Neutrophil (primary cell): Measurements from ENCODE around the gene SERPINF2.
"Not testable (repeated sequence)": the region's sequence is repeated elsewhere in the genome, so short reads cannot be mapped to it uniquely, and the experiment has no call there.

ENCODE experiments used
- H3K27ac ChIP-seq: fragments of 200-600 bp; sonication (generic); 2 replicates; pipeline ENCODE4 v1.5.1; 2016; ENCODE audit warnings: mild to moderate bottlenecking, moderate library complexity
- H3K27me3 ChIP-seq: fragments of 200-600 bp; sonication (generic); 2 replicates; pipeline ENCODE4 v1.6.0; 2016; ENCODE audit warnings: mild to moderate bottlenecking
- H3K36me3 ChIP-seq: fragments of 200-600 bp; sonication (generic); 2 replicates; pipeline ENCODE4 v1.5.1; 2017
- H3K4me1 ChIP-seq, 2 experiments: fragments of 200-600 bp in 1 of 2; sonication (generic) in 1 of 2; 1 replicate in 1 of 2; 2 replicates in 1 of 2; pipeline versions ENCODE4 v1.5.1 to v1.6.1; 2013 to 2016; ENCODE audit warnings: low read depth in 1 of 2, low read length in 1 of 2, mild to moderate bottlenecking in 1 of 2, moderate library complexity in 1 of 2; ENCODE audit not compliant: control insufficient read depth in 1 of 2, insufficient read depth in 1 of 2
- H3K4me3 ChIP-seq, 2 experiments: fragments of 200-600 bp in 1 of 2; sonication (generic) in 1 of 2; 1 replicate in 1 of 2; 2 replicates in 1 of 2; pipeline ENCODE4 v1.5.1; 2013 to 2016; ENCODE audit warnings: low read depth in 1 of 2, low read length in 1 of 2, mild to moderate bottlenecking in 1 of 2, moderate library complexity in 1 of 2
- H3K9me3 ChIP-seq: fragments of 200-600 bp; sonication (generic); 2 replicates; pipeline ENCODE4 v1.5.1; 2016
- TF ChIP-seq, protein P1 (sequence below): fragments of 200-600 bp; sonication (generic); IDR thresholded peaks from 2 replicates; pipeline ENCODE4 v1.5.1; 2016; ENCODE audit warnings: antibody characterized with exemption

Gene SERPINF2

GRCh38 chr17:1705004-1705403 lies 37.7 kb upstream of the SERPINF2 start:
- TF ChIP-seq, protein P1, sequence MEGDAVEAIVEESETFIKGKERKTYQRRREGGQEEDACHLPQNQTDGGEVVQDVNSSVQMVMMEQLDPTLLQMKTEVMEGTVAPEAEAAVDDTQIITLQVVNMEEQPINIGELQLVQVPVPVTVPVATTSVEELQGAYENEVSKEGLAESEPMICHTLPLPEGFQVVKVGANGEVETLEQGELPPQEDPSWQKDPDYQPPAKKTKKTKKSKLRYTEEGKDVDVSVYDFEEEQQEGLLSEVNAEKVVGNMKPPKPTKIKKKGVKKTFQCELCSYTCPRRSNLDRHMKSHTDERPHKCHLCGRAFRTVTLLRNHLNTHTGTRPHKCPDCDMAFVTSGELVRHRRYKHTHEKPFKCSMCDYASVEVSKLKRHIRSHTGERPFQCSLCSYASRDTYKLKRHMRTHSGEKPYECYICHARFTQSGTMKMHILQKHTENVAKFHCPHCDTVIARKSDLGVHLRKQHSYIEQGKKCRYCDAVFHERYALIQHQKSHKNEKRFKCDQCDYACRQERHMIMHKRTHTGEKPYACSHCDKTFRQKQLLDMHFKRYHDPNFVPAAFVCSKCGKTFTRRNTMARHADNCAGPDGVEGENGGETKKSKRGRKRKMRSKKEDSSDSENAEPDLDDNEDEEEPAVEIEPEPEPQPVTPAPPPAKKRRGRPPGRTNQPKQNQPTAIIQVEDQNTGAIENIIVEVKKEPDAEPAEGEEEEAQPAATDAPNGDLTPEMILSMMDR: no peak
- H3K9me3 ChIP-seq: no peaks in the 10 kb centered on the region
- no peak overlapping the region for H3K27ac ChIP-seq
- no peak overlapping the region for H3K4me3 ChIP-seq
- peaks cover 11 to 15% of the 10 kb centered on the region in 2 experiments for H3K4me1 ChIP-seq
- peaks cover 61% of the 10 kb centered on the region for H3K27me3 ChIP-seq
- H3K36me3 ChIP-seq: no peaks in the 10 kb centered on the region

- peaks cover 4% of the 10 kb centered on the region for H3K36me3 ChIP-seq
- no peak overlapping the region for H3K27ac ChIP-seq
- TF ChIP-seq, protein P1: no peak
- no peaks in the 10 kb centered on the region for H3K9me3 ChIP-seq
- H3K4me1 ChIP-seq: peaks cover 21 to 26% of the 10 kb centered on the region in 2 experiments
- H3K27me3 ChIP-seq: peaks cover 76% of the 10 kb centered on the region
- no peak overlapping the region for H3K4me3 ChIP-seq
Measured at GRCh38 chr17:1707107-1707506, 35.6 kb upstream of the SERPINF2 start.

GRCh38 chr17:1708791-1709346 lies 33.8 kb upstream of the SERPINF2 start:
- H3K36me3 ChIP-seq: peaks cover 22% of the 10 kb centered on the region
- H3K27me3 ChIP-seq: peaks cover 84% of the 10 kb centered on the region
- not testable (repeated sequence) for H3K27ac ChIP-seq, H3K9me3 ChIP-seq
- H3K4me1 ChIP-seq: peaks cover 22 to 29% of the 10 kb centered on the region in 2 experiments
- peak overlapping the region in 1 of 2 experiments; percentile 28 for H3K4me3 ChIP-seq

GRCh38 chr17:1709403-1709951 lies 33.2 kb upstream of the SERPINF2 start:
- Histone ChIP-seq H3K4me1 (peaks cover 28 to 35% of the 10 kb centered on the region in 2 experiments), H3K9me3 (no peaks in the 10 kb centered on the region), H3K4me3 (peak overlapping the region; percentile 58 to 62), H3K27me3 (peaks cover 87% of the 10 kb centered on the region), H3K27ac (no peak overlapping the region), H3K36me3 (peaks cover 22% of the 10 kb centered on the region)
- TF ChIP-seq, protein P1: no peak

GRCh38 chr17:1709971-1710806 lies 32.5 kb upstream of the SERPINF2 start, which contains the start of gene TLCD2:
Gene TLCD2 (minus strand): TSS chr17:1710377. CDS start chr17:1710242, 135 bp downstream.
- Histone ChIP-seq H3K4me3 (peak within 1 kb of the TSS; percentile 58 to 62), H3K4me1 (peaks cover 35 to 43% of the 10 kb centered on the region in 2 experiments), H3K36me3 (peaks cover 22% of the 10 kb centered on the region), H3K27ac (no peak within 1 kb of the TSS), H3K27me3 (peaks cover 87% of the 10 kb centered on the region), H3K9me3 (no peaks in the 10 kb centered on the region)
- TF ChIP-seq, protein P1: no peak
